GM21447 (cell line): Measurements from ENCODE around the gene NAIF1.
"Not testable (repeated sequence)": the region's sequence is repeated elsewhere in the genome, so short reads cannot be mapped to it uniquely, and the experiment has no call there.

Experiments used
- ATAC-seq: cut with Tn5 transposase; IDR thresholded peaks from one replicate; pipeline ENCODE4 v1.9.1; 2021; ENCODE audit not compliant: unreplicated experiment

Gene NAIF1

GRCh38 chr9:128062279-128062678 is 4.8 kb downstream of the NAIF1 start:
- ATAC-seq = no peak

GRCh38 chr9:128061275-128061960 is 5.7 kb downstream of the NAIF1 start:
- ATAC-seq = no peak

DNA sequence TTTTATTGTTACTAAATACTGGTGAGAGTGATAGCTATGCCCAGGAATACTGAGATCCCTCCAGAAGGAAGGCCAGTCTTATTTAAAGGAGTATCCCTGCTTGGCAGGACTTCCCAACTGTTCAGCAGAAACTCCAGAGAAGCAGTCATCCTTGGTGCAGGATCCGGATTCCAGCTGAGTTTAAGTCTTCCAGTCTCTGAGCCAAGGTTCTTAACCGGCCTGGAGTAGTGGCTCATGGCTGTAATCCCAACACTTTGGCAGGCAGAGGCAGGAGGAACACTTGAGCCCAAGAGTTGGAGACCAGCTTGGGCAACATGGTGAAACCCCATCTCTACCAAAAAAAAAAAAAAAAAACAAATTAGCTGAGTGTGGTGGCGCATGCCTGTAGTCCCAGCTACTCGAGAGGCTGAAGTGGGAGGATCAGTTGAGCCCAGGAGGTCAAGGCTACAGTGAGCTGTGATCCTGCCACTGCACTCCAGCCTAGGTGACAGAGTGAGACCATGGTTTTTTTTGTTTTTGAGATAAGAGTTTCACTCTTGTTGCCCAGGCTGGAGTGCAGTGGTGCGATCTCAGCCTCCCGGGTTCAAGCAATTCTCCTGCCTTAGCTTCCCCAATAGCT is 7.6 kb downstream of the NAIF1 start:
- no peak for ATAC-seq

DNA sequence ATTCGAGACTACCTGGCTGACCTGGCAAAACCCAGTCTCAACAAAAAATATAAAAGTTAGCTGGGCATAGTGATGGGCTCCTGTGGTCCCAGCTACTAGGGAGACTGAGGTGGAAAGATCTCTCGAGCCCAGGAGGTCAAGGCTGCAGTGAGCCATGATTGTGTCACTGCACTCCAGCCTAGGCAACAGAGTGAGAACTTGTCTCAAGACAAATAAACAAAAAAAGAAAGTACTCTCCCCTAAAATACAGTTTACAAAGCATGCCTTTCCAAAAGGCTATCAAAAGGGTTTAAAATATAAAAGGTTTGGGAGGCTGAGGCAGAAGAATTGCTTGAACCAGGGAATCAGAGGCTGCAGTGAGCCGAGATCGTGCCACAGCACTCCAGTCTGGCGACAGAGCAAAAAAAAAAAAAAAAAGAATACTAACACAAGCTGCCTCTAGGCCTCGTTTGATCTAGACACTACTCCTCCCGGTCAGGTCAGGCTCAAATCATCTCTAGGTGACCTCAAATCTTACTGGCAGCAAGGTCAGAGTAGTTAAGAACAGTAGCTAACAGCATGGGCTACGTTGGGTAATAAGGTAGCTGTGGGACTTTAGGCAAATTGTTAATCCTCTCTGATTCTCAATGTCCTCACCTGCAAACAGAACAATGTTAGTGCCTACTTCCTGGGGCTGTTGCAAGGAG is 9.3 kb downstream of the NAIF1 start:
- no peak for ATAC-seq

DNA sequence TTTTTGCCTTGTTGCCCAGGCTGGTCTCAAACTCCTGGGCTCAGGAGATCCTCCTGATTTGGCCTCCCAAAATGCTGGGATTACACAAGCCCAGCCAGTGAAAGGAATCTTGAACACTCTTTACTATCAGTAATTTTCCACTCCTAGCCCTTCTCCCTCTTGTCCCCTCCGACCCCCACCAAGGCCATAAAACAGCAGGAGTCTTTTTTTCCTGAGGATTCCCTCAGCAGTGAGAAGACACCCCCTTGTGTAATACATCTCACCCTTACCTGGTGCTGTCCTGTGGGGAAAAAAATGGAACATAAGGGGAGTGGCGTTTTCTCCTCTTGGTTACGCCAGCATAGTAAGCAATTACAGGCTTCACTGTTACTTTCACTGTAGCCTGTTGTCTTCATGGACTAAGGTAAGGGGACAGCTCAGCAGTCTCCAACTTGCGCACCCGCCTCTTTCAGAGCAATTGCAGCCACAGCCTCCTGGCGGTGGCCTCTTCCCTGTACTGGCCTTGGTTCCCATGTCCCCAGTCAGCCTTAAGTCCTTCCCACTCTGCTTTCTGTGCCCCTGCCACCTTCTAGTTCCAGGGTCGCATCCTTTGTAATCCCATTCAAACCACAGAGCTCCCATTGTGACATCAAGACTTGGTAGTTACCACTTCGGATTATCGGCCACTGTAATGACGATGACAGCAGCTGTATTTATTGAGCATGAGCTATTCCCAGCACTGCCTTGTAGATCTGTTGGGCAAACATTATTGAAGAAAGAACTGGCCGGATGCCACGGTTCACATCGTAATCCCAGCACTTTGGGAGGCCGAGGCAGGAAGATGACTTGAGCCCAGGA is 10.0 kb downstream of the NAIF1 start:
- no peak for ATAC-seq

GRCh38 chr9:128056086-128056485 is 11.0 kb downstream of the NAIF1 start:
- no peak for ATAC-seq

DNA sequence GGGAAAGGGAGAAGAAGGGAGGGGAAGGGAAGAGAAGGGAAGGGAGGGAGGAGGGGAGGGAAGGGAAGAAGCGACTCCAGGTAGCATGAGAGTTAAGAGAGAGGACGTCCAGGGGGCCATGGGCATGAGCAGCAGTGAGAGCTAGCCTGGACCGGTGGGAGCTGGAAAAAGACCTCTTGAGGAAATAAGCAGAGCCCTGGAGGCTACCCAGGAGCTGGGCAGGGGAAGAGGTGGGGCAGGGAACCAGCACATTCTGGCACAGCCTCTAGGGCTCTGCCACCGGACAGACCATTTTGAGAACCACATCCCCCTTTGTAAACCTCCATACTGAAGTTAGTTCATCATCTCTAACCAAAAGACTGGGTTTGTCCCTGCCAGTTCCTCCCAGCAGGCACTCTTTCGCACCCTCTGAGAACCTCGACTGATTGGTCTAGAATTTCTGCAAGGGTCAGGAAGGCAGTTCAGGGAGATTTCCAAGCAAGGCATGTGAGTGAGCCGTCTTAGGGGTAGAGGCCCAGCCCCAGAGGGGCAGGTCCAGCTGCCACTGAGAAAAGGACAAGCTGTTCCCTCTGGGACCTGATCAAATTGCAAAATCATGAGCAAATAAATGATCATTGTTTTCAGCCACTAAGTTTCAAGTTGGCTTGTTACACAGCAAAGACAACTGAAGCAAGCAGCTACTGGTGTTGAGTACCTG is 11.6 kb downstream of the NAIF1 start:
- ATAC-seq = no peak

- ATAC-seq = no peak
Measured at GRCh38 chr9:128054087-128054486, 13.0 kb downstream of the NAIF1 start.

DNA sequence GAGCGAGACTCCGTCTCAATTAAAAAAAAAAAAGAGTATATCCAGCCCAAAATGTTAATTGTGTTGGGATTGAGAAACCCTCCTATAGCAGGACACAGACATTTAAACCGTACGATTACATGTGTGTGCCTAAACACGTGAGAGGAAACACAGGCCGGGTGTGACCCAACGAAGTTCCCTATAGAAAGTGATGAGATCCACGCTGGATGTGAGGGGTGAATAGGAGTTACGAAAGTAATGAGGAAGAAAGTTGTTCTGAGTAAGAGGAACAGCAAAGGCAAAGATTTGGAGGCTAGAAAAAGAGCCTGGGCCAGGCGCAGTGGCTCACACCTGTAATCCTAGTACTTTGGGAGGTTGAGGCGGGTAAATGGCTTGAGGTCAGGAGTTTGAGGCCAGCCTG is 13.6 kb downstream of the NAIF1 start:
- ATAC-seq = no peak

GRCh38 chr9:128051932-128052709 is 15.0 kb downstream of the NAIF1 start:
- no peak for ATAC-seq

DNA sequence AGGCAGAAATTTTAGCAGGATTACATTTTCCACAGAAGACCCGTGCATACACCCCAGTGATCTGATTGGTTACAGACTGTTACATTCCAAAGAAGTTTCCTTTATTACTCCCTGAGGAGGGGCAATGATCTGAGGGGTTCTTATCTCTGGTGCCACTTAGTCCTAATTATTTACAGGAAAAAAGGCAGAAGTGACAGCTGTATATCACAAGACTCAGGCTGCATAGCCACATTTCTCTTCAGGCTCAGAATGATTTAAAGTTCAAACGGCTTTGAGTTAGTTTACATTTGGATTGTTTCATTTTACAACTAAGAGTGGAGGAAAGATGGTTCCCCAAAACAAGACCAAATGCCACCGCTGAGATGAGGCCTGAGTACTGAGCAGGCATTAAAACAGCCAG is 17.3 kb downstream of the NAIF1 start:
- ATAC-seq = no peak

DNA sequence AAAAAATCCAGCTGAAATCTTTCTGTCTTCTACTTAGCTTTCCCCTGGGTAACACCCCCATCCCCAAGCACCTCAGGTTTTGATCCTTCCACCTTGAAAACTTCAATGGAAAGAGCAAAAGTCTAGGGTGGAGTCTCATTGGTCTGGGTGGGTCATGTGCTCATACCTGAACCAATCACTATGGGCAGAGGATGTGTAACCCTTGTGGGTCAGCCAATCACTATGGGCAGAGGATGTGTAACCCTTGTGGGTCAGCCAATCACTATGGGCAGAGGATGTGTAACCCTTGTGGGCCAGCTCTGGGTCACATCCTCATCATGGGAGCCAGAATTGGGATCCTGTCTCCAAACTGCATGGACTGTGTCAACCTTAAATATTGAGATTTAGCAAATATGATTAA is 18.5 kb downstream of the NAIF1 start:
- ATAC-seq = no peak

GRCh38 chr9:128047231-128047630 is 19.9 kb downstream of the NAIF1 start:
- no peak for ATAC-seq

- ATAC-seq = no peak
Measured at GRCh38 chr9:128045831-128046230, 21.3 kb downstream of the NAIF1 start.

GRCh38 chr9:128045409-128045808 is 21.7 kb downstream of the NAIF1 start:
- ATAC-seq = not testable (repeated sequence)

DNA sequence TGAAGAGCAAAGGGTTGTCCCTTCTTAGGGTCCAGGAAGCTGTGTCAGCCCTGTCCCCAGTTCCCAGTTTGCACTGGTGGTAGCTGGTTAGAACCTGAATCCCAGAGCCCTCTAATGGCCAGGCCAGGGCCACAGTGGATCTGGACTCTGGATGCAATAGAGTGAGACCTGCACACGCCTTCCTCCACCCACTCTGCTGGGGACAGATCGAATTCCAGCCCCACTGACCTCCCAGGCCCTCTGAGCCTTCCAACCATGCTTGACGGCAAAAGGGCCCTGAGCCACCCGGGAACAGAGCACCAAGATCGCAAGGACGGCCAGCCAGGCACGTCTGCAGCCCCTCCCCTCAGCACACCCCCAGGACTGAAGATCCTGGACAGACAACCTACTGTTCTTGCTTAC is 23.7 kb downstream of the NAIF1 start:
- no peak for ATAC-seq

- no peak for ATAC-seq
Measured at GRCh38 chr9:128042043-128042442, 25.1 kb downstream of the NAIF1 start.

- not testable (repeated sequence) for ATAC-seq
Measured at GRCh38 chr9:128040783-128041182, 26.3 kb downstream of the NAIF1 start.

GRCh38 chr9:128036522-128036921 is 30.6 kb downstream of the NAIF1 start:
- not testable (repeated sequence) for ATAC-seq
